HG02884 (cell line): ENCODE measurements around the gene SYNJ2.
A peak's percentile ranks its signal among the peaks of the same experiment; 100 is the strongest.
"Not testable (repeated sequence)": the region's sequence is repeated elsewhere in the genome, so short reads cannot be mapped to it uniquely, and the experiment has no call there.

Source experiments
- ATAC-seq: cut with Tn5 transposase; IDR thresholded peaks from one replicate; pipeline ENCODE4 v1.9.1; 2021; ENCODE audit warnings: mild to moderate bottlenecking, moderate library complexity; ENCODE audit not compliant: unreplicated experiment

SYNJ2 gene

GRCh38 chr6:157981395-157982101 is at the start of gene SYNJ2:
Gene SYNJ2, plus strand, starts transcription at chr6:157981863. Its CDS starts 99 bp downstream, at chr6:157981962.
- peak; percentile 72 for ATAC-seq

- ATAC-seq = no peak
These were observed 45.9 kb upstream of the SYNJ2 start for GRCh38 chr6:157935786-157936185.

GRCh38 chr6:157937318-157937717 is 44.3 kb upstream of the SYNJ2 start:
- ATAC-seq = no peak

GRCh38 chr6:157937916-157938315 is 43.7 kb upstream of the SYNJ2 start:
- ATAC-seq = no peak

- ATAC-seq = not testable (repeated sequence)
These were observed 41.2 kb upstream of the SYNJ2 start for GRCh38 chr6:157940375-157941036.

- ATAC-seq = no peak
These were observed 40.4 kb upstream of the SYNJ2 start for GRCh38 chr6:157941101-157941863.

- ATAC-seq = no peak
These were observed 39.3 kb upstream of the SYNJ2 start for GRCh38 chr6:157942351-157942750.

- ATAC-seq = no peak
These were observed 38.3 kb upstream of the SYNJ2 start for GRCh38 chr6:157943249-157943963.

GRCh38 chr6:157943964-157944283 is 37.7 kb upstream of the SYNJ2 start:
- no peak for ATAC-seq

- no peak for ATAC-seq
These were observed 36.4 kb upstream of the SYNJ2 start for GRCh38 chr6:157944983-157945931.

- no peak for ATAC-seq
These were observed 35.5 kb upstream of the SYNJ2 start for GRCh38 chr6:157946053-157946617.

GRCh38 chr6:157946865-157947532 is 34.7 kb upstream of the SYNJ2 start:
- ATAC-seq = no peak

- not testable (repeated sequence) for ATAC-seq
These were observed 30.8 kb upstream of the SYNJ2 start for GRCh38 chr6:157950899-157951298.

GRCh38 chr6:157951828-157952227 is 29.8 kb upstream of the SYNJ2 start:
- no peak for ATAC-seq

GRCh38 chr6:157952861-157953351 is 28.8 kb upstream of the SYNJ2 start:
- no peak for ATAC-seq

- ATAC-seq = no peak
These were observed 28.0 kb upstream of the SYNJ2 start for GRCh38 chr6:157953580-157954091.

GRCh38 chr6:157954150-157955117 is 27.2 kb upstream of the SYNJ2 start:
- no peak for ATAC-seq

- ATAC-seq = no peak
These were observed 26.0 kb upstream of the SYNJ2 start for GRCh38 chr6:157955675-157956074.
